GM18907 (cell line): Measurements from ENCODE around the gene HIF3A.
A peak's percentile ranks its signal among the peaks of the same experiment; 100 is the strongest.
"Not testable (repeated sequence)": the region's sequence is repeated elsewhere in the genome, so short reads cannot be mapped to it uniquely, and the experiment has no call there.

Experiments used
- ATAC-seq: cut with Tn5 transposase; IDR thresholded peaks from one replicate; pipeline ENCODE4 v1.9.1; 2021; ENCODE audit warnings: mild to moderate bottlenecking, moderate library complexity; ENCODE audit not compliant: unreplicated experiment

The HIF3A gene

DNA sequence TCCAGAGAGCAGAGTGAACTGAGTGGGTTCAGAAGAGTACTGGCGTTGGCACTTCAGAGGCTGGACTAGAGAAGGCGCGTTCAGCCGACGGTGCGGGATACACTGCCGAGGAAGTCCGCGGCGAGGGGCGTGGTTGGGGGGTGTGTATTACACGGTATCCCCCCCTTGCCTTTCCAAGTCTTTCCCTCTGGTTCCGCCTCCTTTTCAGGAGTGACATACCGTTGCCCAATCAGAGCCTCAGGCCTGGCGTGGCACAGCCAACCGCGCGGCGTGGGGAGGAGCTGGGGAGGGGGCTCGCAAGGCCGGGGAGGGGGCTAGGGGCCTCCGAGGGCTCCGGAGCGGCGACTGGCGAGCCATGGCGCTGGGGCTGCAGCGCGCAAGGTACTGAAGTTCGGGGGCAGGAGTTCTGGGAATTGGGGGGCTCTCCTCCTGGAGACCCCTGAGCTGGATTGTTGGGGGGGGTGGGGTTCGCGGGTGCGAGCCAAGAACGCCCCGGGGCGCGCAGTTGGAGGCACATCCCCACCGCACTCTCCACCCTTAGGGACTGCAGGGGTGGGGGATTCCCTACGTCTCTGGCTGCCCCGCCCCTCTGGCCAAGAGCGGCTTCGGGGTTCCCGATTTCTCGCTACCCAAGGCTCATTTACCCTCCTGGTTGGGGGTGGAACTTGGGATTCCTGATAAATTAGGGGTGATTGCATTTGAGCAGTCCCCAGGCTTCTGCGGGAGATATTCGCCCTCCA lies at the start of gene HIF3A:
Gene HIF3A (plus strand): TSS at position 321 of the 740 bp plus-strand sequence. CDS start 35 bp downstream, at position 356.
- no peak for ATAC-seq

- ATAC-seq, result no peak
Measured at GRCh38 chr19:46250076-46250735, 46.6 kb upstream of the HIF3A start.

DNA sequence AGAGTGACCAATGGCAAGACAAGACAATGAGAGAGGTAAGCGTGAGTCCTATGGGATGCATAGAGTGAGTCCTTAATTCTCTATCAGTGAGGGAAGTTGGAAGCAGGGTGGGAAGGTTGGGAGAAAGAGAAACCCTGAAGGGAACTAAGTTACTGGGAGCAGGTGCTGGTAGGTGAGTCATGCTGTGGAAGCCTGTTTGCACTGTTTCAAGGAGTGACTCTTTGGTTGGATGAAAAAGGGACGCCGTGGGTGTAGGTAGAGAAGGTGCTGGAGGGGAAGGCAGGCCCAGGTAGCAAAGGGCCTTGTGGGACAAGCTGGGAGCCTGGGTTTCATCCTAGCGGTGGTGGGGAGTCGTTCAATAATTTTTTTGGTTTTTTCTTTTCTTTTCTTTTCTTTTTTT lies 45.4 kb upstream of the HIF3A start:
- ATAC-seq, result no peak

DNA sequence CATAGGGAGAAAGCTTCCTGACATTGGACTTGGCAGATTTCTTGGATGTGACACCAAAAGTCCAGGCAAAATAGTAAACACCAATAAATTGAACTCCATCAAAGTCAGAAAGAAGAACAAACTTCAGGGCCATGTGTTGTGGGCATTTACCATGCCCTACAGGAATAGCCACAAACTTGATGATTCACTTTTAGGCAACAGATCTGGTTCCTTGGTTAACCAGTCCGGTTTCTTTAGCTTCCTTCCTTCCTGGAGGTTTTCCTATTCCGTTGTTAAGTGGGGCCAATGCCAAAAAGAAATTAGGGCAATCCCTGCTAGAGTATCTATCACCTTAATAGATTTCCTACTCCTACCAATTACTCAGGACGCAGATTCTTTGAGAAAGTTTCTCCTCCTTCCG lies 42.1 kb upstream of the HIF3A start:
- no peak for ATAC-seq

DNA sequence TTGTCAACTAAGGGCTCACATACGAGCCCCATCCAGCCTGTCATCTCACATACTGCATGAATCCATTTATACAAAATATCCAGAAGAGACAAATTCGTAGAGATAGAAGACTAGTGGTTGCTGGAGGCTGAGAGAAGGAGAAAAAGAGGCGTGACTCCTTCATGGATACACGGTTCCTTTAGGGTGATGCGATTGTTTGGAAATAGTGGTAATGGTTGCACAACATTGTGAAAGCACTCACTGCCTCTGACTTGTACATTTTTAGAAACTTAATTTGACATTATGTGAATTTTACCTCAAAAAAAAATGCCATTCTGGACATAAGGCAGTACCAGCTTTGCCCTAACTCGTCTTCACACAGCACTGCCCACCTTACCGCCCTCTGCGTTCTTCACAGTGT lies 40.0 kb upstream of the HIF3A start:
- ATAC-seq, result no peak

- ATAC-seq, result not testable (repeated sequence)
Measured at GRCh38 chr19:46261501-46261900, 35.3 kb upstream of the HIF3A start.

DNA sequence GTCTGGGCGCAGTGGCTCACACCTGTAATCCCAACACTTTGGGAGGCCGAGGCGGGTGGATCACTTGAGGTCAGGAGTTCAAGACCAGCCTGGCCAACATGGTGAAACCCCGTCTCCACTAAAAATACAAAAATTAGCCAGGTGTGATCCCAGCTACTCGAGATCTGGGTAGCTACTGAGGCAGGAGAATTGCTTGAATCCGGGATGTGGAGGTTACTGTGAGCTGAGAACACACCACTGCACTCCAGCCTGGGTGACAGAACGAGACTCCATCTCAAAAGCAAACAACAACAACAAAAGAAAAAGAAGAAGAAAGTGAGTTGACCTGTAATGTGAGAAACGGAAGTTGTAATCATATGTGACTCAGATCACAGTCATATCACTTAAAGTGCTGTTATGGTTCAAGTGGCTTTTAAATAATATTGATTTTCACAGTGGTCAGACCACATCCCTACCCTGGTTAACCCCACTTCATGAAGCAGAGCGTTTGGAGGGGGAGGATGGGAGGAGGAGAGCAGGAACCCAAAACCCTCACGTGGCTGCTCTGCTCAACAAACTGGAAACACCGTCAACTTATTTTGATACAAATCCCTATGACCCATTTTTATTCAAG lies 34.1 kb upstream of the HIF3A start:
- ATAC-seq, result peak; percentile 79

- ATAC-seq, result not testable (repeated sequence)
Measured at GRCh38 chr19:46264801-46265200, 32.0 kb upstream of the HIF3A start.

DNA sequence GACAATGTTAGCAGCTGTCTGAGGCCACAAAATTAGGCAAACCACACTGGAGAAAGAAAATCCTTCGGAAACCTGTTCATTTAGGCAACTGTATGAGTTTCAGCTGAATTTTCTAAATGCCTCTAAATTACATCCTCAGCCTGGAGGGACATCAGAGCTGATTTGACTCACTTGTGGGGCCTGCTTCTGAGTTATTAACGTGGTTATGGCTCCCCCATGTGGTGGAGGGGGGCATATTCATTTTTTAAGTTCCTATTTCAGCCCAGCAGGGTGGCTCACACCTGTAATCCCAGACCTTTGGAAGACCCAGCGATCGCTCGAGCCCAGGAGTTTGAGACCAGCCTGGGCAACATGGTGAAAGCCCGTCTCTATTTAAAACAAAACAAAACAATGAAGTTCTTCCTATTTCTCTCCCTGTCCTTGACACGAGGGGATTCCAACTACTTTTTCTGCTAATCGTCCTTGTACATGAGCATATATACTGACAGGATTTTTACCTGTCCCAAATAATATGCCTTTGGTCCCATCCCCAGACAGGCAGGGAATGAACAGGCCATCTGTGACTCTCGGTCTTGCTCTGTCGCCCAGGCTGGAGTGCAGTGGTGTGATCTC lies 31.5 kb upstream of the HIF3A start:
- peak; percentile 56 for ATAC-seq

DNA sequence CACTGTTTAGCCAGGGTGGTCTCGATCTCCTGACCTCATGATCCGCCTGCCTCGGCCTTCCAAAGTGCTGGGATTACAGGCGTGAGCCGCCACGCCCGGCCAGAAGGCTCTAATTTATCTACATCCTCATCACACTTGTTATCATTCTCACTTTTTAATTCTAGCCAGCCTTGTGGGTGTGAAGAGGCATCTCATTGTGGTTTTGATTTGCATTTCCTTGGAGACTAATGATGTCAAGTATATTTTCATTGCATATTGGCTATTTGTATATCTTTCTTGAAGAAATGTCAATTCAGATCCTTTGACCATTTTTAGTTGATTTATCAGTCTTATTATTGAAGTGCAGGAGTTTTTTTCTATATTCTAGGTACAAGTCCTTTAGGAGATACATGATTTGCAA lies 27.7 kb upstream of the HIF3A start:
- no peak for ATAC-seq

- ATAC-seq, result no peak
Measured at GRCh38 chr19:46270521-46271256, 26.2 kb upstream of the HIF3A start.

DNA sequence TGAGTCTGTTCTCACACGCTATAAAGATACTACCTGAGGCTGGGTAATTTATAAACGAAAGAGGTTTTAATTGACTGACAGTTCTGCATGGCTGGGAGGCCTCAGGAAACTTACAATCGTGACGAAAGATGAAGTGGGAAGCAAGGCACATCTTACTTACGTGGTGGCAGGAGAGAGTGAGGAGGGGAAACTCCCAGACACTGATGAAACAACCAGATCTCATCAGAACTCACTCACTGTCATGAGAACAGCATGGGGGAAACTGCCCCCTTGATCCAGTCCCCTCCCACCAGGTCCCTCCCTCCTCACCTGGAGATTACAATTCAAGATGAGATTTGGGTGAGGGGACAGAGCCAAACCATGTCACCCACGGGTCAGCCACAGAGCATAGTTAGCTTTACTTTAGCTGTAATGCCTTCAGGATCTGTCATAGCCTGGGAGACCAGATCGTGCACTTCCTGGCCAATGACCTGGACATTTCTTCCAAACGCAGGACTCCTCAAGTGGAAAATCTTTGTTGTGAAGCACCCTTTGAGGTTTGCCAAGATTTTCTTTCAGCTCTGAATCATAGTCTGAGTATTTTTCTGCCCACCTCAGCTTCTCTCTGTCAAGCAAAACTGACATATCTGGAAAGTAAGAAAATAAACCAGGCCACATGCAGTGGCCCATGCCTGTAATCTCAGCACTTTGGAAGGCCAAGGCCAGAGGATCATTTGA lies 25.2 kb upstream of the HIF3A start:
- no peak for ATAC-seq

GRCh38 chr19:46273931-46274330 lies 22.9 kb upstream of the HIF3A start:
- not testable (repeated sequence) for ATAC-seq

GRCh38 chr19:46279177-46279576 lies 17.7 kb upstream of the HIF3A start:
- ATAC-seq, result no peak

GRCh38 chr19:46283771-46284170 lies 13.1 kb upstream of the HIF3A start:
- ATAC-seq, result no peak

DNA sequence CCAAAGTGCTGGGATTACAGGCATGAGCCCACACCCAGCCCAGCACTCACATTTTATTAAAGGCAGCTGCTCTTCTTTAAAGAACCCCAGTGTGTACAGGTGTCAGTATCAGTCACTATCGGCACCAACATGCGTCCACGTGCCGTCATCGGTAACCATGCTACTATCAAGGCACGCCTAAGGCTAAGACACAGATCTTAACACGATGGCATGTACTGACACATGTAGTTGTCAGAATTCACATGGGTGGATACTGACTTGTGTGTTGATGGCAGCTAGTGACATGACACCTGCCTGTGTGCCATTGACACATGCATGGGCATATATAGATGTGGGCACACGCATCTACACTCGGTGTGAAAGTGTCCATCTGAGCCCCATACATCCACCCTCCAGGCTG lies 12.2 kb upstream of the HIF3A start:
- ATAC-seq, result no peak

DNA sequence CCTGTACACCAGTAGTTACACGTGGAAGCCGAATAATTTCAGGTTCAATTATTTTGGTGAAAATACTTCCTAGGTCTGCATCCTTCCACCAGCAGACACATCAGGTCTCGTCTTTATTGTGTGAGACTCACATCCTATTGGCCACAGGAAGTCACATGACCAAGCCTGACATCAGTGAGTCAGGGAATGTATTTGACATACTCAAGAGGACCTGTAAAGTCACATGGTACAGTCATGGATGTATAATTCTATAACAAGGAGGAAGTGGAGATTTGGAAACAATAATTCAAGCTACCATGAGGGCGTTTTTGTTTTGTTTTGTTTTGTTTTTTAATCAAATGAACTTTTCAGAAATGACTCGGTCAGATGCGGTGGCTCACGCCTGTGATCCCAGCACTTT lies 9.3 kb upstream of the HIF3A start:
- ATAC-seq, result no peak

DNA sequence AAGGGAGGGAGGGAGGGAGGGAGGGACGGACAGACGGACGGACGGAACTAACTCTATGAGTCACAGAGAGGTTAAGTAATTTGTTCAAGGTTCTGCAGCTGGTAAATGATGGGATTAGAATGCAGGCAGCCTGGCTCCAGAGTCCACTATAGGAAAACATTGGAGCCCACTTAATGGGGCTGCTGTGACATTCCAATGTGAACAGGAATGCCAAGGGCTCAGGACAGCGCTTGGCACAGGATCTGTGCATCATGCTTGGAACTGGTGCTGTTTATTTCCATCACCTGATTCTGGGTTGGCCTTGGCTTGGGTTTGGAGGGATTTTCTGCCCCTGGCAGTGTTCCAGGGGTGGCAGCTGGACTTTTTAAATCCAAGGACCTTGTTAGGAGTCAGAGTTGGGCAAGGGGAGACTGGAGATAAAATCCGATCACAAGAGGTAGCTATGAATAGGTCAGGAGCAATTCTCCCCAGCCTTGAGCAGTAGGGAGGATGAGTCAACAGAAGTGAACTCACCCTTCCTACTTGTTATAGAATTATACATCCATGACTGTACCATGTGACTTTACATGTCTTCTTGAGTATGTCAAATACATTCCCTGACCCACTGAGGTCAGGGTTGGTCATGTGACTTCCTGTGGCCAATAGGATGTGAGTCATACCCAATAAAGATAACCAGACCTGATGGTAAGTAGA lies 7.8 kb upstream of the HIF3A start:
- ATAC-seq, result no peak

- no peak for ATAC-seq
Measured at GRCh38 chr19:46289724-46290619, 6.9 kb upstream of the HIF3A start.
